Measurements from ENCODE around the gene ROMO1.

ROMO1 gene

DNA sequence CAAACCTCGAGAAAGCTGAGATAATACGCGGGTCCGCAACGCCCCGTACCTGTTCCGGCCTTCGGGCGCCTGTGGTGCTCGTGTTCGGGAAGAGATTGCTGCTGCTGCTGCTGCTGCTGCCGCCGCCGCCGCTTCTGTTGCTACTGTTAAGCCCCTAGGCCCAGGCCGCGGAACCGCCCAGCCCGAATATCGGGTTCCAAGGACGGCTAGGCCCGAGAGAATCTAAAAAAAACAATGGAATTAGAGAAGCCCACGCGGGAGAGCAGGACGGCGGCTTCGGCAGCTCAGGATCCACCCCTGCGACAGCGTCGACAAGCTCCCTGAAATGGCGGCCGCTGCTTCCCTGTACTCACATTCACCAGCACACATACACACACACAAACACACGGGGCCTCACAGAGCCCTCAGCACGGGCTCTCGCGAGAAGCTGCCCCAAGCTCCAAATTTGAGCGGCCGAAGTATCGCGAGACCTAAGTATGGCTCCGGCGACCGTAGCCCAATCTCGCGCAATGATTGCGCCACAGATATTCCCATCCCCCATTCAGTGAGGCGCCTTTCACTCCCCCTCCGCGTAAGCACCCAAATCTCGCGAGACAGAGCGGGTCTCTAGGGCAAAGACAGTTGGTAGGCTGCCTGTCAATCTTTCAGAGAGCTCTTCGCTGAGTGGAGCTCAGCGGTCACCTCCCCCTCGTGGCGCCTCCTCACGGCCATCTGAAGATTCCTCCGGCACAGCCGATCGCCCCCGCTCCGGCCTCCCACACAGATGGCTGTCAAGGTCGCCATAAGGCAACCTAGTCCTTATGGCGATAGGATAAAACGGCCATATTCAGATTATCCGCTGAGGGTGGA, 42.9 kb downstream of the ROMO1 start, which contains the start of gene RBM39:
Gene RBM39 (minus strand): TSS at position 369 of the 849 bp plus-strand sequence. CDS start 1,386 bp downstream, outside the sequence.
- peak; percentile 100 for TF ChIP-seq CEBPB (IDR thresholded peaks at IDR 0.05)
- TF ChIP-seq TEAD4 (IDR thresholded peaks at IDR 0.05) = peak; percentile 60
- TF ChIP-seq FOXM1 (IDR thresholded peaks at IDR 0.05; ENCODE audit: borderline replicate concordance, low read depth) = 0 out of 2 replicates have a peak, but pooled peaks have one; percentile 35
- peak; percentile 40; the same call in 1 of the 2 replicates for TF ChIP-seq EP300 (IDR thresholded peaks at IDR 0.05; ENCODE audit: borderline replicate concordance)
- peak; percentile 96 for TF ChIP-seq EGR1 (IDR thresholded peaks at IDR 0.05)
- TF ChIP-seq TCF12 (IDR thresholded peaks at IDR 0.05; ENCODE audit: low read depth) = peak; percentile 68; the same call in 1 of the 2 replicates
- TF ChIP-seq, protein P1, sequence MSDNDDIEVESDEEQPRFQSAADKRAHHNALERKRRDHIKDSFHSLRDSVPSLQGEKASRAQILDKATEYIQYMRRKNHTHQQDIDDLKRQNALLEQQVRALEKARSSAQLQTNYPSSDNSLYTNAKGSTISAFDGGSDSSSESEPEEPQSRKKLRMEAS (IDR thresholded peaks at IDR 0.05) = peak; percentile 95
- TF ChIP-seq NFIC (IDR thresholded peaks at IDR 0.05) = no peak
- TF ChIP-seq, protein P2, sequence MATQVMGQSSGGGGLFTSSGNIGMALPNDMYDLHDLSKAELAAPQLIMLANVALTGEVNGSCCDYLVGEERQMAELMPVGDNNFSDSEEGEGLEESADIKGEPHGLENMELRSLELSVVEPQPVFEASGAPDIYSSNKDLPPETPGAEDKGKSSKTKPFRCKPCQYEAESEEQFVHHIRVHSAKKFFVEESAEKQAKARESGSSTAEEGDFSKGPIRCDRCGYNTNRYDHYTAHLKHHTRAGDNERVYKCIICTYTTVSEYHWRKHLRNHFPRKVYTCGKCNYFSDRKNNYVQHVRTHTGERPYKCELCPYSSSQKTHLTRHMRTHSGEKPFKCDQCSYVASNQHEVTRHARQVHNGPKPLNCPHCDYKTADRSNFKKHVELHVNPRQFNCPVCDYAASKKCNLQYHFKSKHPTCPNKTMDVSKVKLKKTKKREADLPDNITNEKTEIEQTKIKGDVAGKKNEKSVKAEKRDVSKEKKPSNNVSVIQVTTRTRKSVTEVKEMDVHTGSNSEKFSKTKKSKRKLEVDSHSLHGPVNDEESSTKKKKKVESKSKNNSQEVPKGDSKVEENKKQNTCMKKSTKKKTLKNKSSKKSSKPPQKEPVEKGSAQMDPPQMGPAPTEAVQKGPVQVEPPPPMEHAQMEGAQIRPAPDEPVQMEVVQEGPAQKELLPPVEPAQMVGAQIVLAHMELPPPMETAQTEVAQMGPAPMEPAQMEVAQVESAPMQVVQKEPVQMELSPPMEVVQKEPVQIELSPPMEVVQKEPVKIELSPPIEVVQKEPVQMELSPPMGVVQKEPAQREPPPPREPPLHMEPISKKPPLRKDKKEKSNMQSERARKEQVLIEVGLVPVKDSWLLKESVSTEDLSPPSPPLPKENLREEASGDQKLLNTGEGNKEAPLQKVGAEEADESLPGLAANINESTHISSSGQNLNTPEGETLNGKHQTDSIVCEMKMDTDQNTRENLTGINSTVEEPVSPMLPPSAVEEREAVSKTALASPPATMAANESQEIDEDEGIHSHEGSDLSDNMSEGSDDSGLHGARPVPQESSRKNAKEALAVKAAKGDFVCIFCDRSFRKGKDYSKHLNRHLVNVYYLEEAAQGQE (IDR thresholded peaks at IDR 0.05; ENCODE audit: low read depth) = peak; percentile 7; the same call in 1 of the 2 replicates
- TF ChIP-seq RAD21 (IDR thresholded peaks at IDR 0.05; ENCODE audit: low read depth) = no peak
- TF ChIP-seq, protein P3, sequence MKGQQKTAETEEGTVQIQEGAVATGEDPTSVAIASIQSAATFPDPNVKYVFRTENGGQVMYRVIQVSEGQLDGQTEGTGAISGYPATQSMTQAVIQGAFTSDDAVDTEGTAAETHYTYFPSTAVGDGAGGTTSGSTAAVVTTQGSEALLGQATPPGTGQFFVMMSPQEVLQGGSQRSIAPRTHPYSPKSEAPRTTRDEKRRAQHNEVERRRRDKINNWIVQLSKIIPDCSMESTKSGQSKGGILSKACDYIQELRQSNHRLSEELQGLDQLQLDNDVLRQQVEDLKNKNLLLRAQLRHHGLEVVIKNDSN (IDR thresholded peaks at IDR 0.05) = peak; percentile 17; the same call in 1 of the 2 replicates
- TF ChIP-seq ZBTB7A (IDR thresholded peaks at IDR 0.05; ENCODE audit: low read depth) = 0 out of 2 replicates have a peak, but pooled peaks have one; percentile 46
- TF ChIP-seq TAF1 (IDR thresholded peaks at IDR 0.05; ENCODE audit: low read depth) = peak; percentile 91
- peak; percentile 81 for TF ChIP-seq CREB1 (IDR thresholded peaks at IDR 0.05; ENCODE audit: low read depth)
- TF ChIP-seq YY1 (IDR thresholded peaks at IDR 0.05; ENCODE audit: low read depth) = peak; percentile 97

DNA sequence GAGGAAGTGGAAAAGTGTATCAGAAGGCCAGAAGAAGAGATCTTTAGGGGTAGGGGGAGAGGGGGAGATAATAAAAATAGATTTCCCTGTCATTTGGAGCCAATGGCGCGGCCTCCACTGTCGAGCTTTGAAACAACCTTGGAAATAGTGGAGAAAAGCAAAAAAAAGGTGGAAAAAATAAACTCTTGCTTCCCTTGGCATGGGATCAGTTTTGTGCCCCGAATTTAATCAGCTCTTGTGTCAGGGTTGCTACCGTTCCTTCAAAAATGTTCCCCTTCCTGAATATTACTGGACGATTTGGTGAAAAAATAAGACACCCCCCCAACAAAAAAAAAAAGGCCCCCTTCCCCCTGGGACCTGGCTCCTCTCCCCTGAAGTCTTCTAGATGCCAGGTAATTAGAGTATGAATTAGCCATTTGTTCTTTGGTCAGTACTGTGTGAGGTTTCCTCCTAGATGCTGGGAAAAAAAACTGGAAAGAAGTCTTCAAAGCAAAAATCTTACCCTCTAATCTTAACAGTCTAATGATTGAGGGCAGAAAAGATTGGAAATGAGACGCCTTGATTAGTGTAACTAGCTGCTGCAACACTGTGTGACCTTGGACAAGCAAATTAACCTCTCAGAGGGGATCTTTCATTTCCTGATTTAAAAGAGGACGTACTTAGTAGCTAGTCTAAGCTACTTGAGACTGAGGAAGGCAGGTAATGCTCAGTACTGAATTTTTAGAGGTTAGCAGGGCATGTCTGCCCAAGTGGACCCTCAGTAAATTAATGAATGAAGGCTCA, 43.7 kb downstream of the ROMO1 start:
- TF ChIP-seq, protein P1 (IDR thresholded peaks at IDR 0.05) = no peak
- TF ChIP-seq TEAD4 (IDR thresholded peaks at IDR 0.05) (no peak), ZBTB7A (IDR thresholded peaks at IDR 0.05; ENCODE audit: low read depth) (0 out of 2 replicates have a peak, but pooled peaks have one; percentile 2)

DNA sequence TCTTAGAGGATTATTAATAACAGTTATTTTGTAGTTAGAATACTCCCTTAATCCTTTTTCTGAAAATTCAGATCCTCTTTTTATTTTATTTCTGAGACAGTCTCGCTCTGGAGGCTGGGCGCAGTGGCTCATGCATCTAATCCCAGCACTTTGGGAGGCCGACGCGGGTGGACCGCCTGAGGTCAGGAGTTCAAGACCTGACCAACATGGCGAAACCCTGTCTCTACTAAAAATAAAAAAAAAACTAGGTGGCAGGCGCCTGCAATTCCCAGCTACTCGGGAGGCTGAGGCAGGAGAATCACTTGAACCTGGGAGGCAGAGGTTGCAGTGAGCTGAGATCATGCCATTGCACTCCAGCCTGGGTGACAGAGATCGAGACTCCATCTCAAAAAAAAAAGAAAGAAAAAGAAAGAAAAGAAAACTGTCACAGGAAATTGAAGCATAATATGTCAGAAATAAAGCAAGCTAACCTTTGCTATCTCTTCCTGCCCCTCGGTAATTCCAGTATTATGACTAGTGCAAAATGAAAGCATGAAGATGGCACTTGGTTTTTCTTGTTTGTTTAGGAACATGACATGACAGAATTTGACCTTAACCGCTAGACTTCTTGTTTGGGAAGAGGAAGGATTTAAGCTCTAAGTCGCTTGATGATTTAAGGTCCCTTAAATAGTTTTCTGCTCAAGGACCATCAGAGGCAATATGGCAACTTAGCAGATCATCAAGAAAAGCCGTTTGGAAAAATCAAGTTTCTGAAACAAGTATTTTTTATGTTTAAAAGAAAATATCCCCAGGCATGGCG, 44.7 kb downstream of the ROMO1 start:
- TF ChIP-seq NFIC (IDR thresholded peaks at IDR 0.05) (no peak), ZBTB7A (IDR thresholded peaks at IDR 0.05; ENCODE audit: low read depth) (no peak), TAF1 (IDR thresholded peaks at IDR 0.05; ENCODE audit: low read depth) (no peak), CEBPB (IDR thresholded peaks at IDR 0.05) (no peak), TEAD4 (IDR thresholded peaks at IDR 0.05) (no peak), YY1 (IDR thresholded peaks at IDR 0.05; ENCODE audit: low read depth) (no peak), CREB1 (IDR thresholded peaks at IDR 0.05; ENCODE audit: low read depth) (no peak), EP300 (IDR thresholded peaks at IDR 0.05; ENCODE audit: borderline replicate concordance) (no peak), RAD21 (IDR thresholded peaks at IDR 0.05; ENCODE audit: low read depth) (no peak)
- TF ChIP-seq, protein P1 (IDR thresholded peaks at IDR 0.05) = no peak
- TF ChIP-seq, protein P2 (IDR thresholded peaks at IDR 0.05; ENCODE audit: low read depth) = no peak
- TF ChIP-seq, protein P3 (IDR thresholded peaks at IDR 0.05) = no peak
